ENCODE measurements around the gene MYBPC1.

MYBPC1 gene

GRCh38 chr12:101700299-101700820 is 105.6 kb downstream of the MYBPC1 start:
- Histone ChIP-seq H3K9me3 (ENCODE audit: control insufficient read depth, insufficient read depth, low read length) (no peaks in the 10 kb centered on the region), H3K36me3 (ENCODE audit: insufficient read depth, low read length) (no peaks in the 10 kb centered on the region), H3K9ac (ENCODE audit: low read depth, low read length) (no peak overlapping the region), H3K4me1 (ENCODE audit: insufficient read depth, low read length) (peaks cover 13% of the 10 kb centered on the region)

GRCh38 chr12:101703487-101703886 is 108.7 kb downstream of the MYBPC1 start:
- Histone ChIP-seq H3K9ac (ENCODE audit: low read depth, low read length) (no peak overlapping the region), H3K9me3 (ENCODE audit: control insufficient read depth, insufficient read depth, low read length) (no peaks in the 10 kb centered on the region), H3K4me1 (ENCODE audit: insufficient read depth, low read length) (peaks cover 13% of the 10 kb centered on the region), H3K36me3 (ENCODE audit: insufficient read depth, low read length) (no peaks in the 10 kb centered on the region)

GRCh38 chr12:101706403-101706802 is 111.6 kb downstream of the MYBPC1 start:
- H3K9me3 ChIP-seq (ENCODE audit: control insufficient read depth, insufficient read depth, low read length) = no peaks in the 10 kb centered on the region
- peaks cover 4% of the 10 kb centered on the region; the same call in 1 of the 2 replicates for H3K4me1 ChIP-seq (ENCODE audit: insufficient read depth, low read length)
- no peaks in the 10 kb centered on the region for H3K36me3 ChIP-seq (ENCODE audit: insufficient read depth, low read length)
- no peak overlapping the region for H3K9ac ChIP-seq (ENCODE audit: low read depth, low read length)

- Histone ChIP-seq H3K9ac (ENCODE audit: low read depth, low read length) (no peak overlapping the region), H3K4me1 (ENCODE audit: insufficient read depth, low read length) (peaks cover 4% of the 10 kb centered on the region; the same call in 1 of the 2 replicates)
Measured at GRCh38 chr12:101707131-101707782, 112.5 kb downstream of the MYBPC1 start.

GRCh38 chr12:101710288-101710687 is 115.5 kb downstream of the MYBPC1 start:
- H3K4me1 ChIP-seq (ENCODE audit: insufficient read depth, low read length) = no peaks in the 10 kb centered on the region
- H3K9me3 ChIP-seq (ENCODE audit: control insufficient read depth, insufficient read depth, low read length) = no peaks in the 10 kb centered on the region
- no peaks in the 10 kb centered on the region for H3K36me3 ChIP-seq (ENCODE audit: insufficient read depth, low read length)

More at GRCh38 chr12:101707131-101707782, 112.5 kb downstream of the MYBPC1 start:
- no peaks in the 10 kb centered on the region for H3K9me3 ChIP-seq (ENCODE audit: control insufficient read depth, insufficient read depth, low read length)
- H3K36me3 ChIP-seq (ENCODE audit: insufficient read depth, low read length) = no peaks in the 10 kb centered on the region

GRCh38 chr12:101713059-101713682 is 118.4 kb downstream of the MYBPC1 start:
- Histone ChIP-seq H3K9me3 (ENCODE audit: control insufficient read depth, insufficient read depth, low read length) (no peaks in the 10 kb centered on the region), H3K36me3 (ENCODE audit: insufficient read depth, low read length) (no peaks in the 10 kb centered on the region), H3K9ac (ENCODE audit: low read depth, low read length) (no peak overlapping the region), H3K4me1 (ENCODE audit: insufficient read depth, low read length) (no peaks in the 10 kb centered on the region)

More at GRCh38 chr12:101710288-101710687, 115.5 kb downstream of the MYBPC1 start:
- no peak overlapping the region for H3K9ac ChIP-seq (ENCODE audit: low read depth, low read length)

GRCh38 chr12:101713930-101714329 is 119.2 kb downstream of the MYBPC1 start:
- H3K9me3 ChIP-seq (ENCODE audit: control insufficient read depth, insufficient read depth, low read length) = no peaks in the 10 kb centered on the region
- H3K36me3 ChIP-seq (ENCODE audit: insufficient read depth, low read length) = no peaks in the 10 kb centered on the region
- H3K9ac ChIP-seq (ENCODE audit: low read depth, low read length) = no peak overlapping the region
- H3K4me1 ChIP-seq (ENCODE audit: insufficient read depth, low read length) = no peaks in the 10 kb centered on the region

- H3K36me3 ChIP-seq (ENCODE audit: insufficient read depth, low read length) = no peaks in the 10 kb centered on the region
- no peaks in the 10 kb centered on the region for H3K4me1 ChIP-seq (ENCODE audit: insufficient read depth, low read length)
- no peak overlapping the region for H3K9ac ChIP-seq (ENCODE audit: low read depth, low read length)
- H3K9me3 ChIP-seq (ENCODE audit: control insufficient read depth, insufficient read depth, low read length) = no peaks in the 10 kb centered on the region
Measured at GRCh38 chr12:101714877-101715444, 120.2 kb downstream of the MYBPC1 start.

GRCh38 chr12:101719566-101719965 is 124.8 kb downstream of the MYBPC1 start:
- no peaks in the 10 kb centered on the region for H3K36me3 ChIP-seq (ENCODE audit: insufficient read depth, low read length)
- no peaks in the 10 kb centered on the region for H3K4me1 ChIP-seq (ENCODE audit: insufficient read depth, low read length)

GRCh38 chr12:101720118-101720517 is 125.3 kb downstream of the MYBPC1 start:
- Histone ChIP-seq H3K9me3 (ENCODE audit: control insufficient read depth, insufficient read depth, low read length) (no peaks in the 10 kb centered on the region), H3K4me1 (ENCODE audit: insufficient read depth, low read length) (no peaks in the 10 kb centered on the region), H3K36me3 (ENCODE audit: insufficient read depth, low read length) (no peaks in the 10 kb centered on the region), H3K9ac (ENCODE audit: low read depth, low read length) (no peak overlapping the region)

More at GRCh38 chr12:101719566-101719965, 124.8 kb downstream of the MYBPC1 start:
- Histone ChIP-seq H3K9me3 (ENCODE audit: control insufficient read depth, insufficient read depth, low read length) (no peaks in the 10 kb centered on the region), H3K9ac (ENCODE audit: low read depth, low read length) (no peak overlapping the region)

- Histone ChIP-seq H3K9me3 (ENCODE audit: control insufficient read depth, insufficient read depth, low read length) (no peaks in the 10 kb centered on the region), H3K9ac (ENCODE audit: low read depth, low read length) (no peak overlapping the region), H3K4me1 (ENCODE audit: insufficient read depth, low read length) (no peaks in the 10 kb centered on the region), H3K36me3 (ENCODE audit: insufficient read depth, low read length) (no peaks in the 10 kb centered on the region)
Measured at GRCh38 chr12:101722392-101722791, 127.6 kb downstream of the MYBPC1 start.

GRCh38 chr12:101727098-101727497 is 132.3 kb downstream of the MYBPC1 start:
- Histone ChIP-seq H3K9me3 (ENCODE audit: control insufficient read depth, insufficient read depth, low read length) (no peaks in the 10 kb centered on the region), H3K36me3 (ENCODE audit: insufficient read depth, low read length) (no peaks in the 10 kb centered on the region), H3K9ac (ENCODE audit: low read depth, low read length) (no peak overlapping the region), H3K4me1 (ENCODE audit: insufficient read depth, low read length) (no peaks in the 10 kb centered on the region)

GRCh38 chr12:101729842-101730241 is 135.1 kb downstream of the MYBPC1 start:
- Histone ChIP-seq H3K36me3 (ENCODE audit: insufficient read depth, low read length) (no peaks in the 10 kb centered on the region), H3K9ac (ENCODE audit: low read depth, low read length) (no peak overlapping the region), H3K4me1 (ENCODE audit: insufficient read depth, low read length) (no peaks in the 10 kb centered on the region), H3K9me3 (ENCODE audit: control insufficient read depth, insufficient read depth, low read length) (no peaks in the 10 kb centered on the region)

- H3K4me1 ChIP-seq (ENCODE audit: insufficient read depth, low read length) = no peaks in the 10 kb centered on the region
- H3K9me3 ChIP-seq (ENCODE audit: control insufficient read depth, insufficient read depth, low read length) = no peaks in the 10 kb centered on the region
- no peaks in the 10 kb centered on the region for H3K36me3 ChIP-seq (ENCODE audit: insufficient read depth, low read length)
- H3K9ac ChIP-seq (ENCODE audit: low read depth, low read length) = no peak overlapping the region
Measured at GRCh38 chr12:101732318-101732717, 137.5 kb downstream of the MYBPC1 start.

GRCh38 chr12:101733166-101733565 is 138.4 kb downstream of the MYBPC1 start:
- H3K36me3 ChIP-seq (ENCODE audit: insufficient read depth, low read length) = no peaks in the 10 kb centered on the region
- H3K9ac ChIP-seq (ENCODE audit: low read depth, low read length) = no peak overlapping the region
- H3K9me3 ChIP-seq (ENCODE audit: control insufficient read depth, insufficient read depth, low read length) = no peaks in the 10 kb centered on the region
- no peaks in the 10 kb centered on the region for H3K4me1 ChIP-seq (ENCODE audit: insufficient read depth, low read length)

Data from ES-I3 (cell line).